Neural cell (in vitro differentiated cells): ENCODE data around the gene HERC2. TPM values are rescaled to one million over a fixed set of nuclear protein-coding genes. Genes with fewer than 3 reads are reported as not detected.

ENCODE experiments used
- H2AFZ ChIP-seq: fragments of 200-600, 300-800 bp; sonication (generic), shearing (Covaris generic); 2 replicates; pipeline ENCODE4 v1.6.0; 2014; ENCODE audit warnings: low read depth, mild to moderate bottlenecking, antibody characterized with exemption, low read length, moderate library complexity
- H3F3A ChIP-seq: fragments of 200-600 bp; shearing (Covaris generic); 2 replicates; pipeline ENCODE4 v1.6.1; 2016; ENCODE audit warnings: mild to moderate bottlenecking, moderate library complexity, mixed read lengths, antibody characterized with exemption, low read length; ENCODE audit not compliant: insufficient read depth, poor library complexity, severe bottlenecking
- H3K27ac ChIP-seq: fragments of 200-600, 300-800 bp; sonication (generic), shearing (Covaris generic); 2 replicates; pipeline ENCODE4 v1.5.1; 2014; ENCODE audit warnings: mild to moderate bottlenecking, low read length, moderate library complexity
- H3K27me3 ChIP-seq: fragments of 300-800, 200-600 bp; sonication (generic), shearing (Covaris generic); 2 replicates; pipeline ENCODE4 v1.6.0; 2014; ENCODE audit warnings: mild to moderate bottlenecking, low read depth, low read length, moderate library complexity; ENCODE audit not compliant: insufficient read depth
- H3K36me3 ChIP-seq: fragments of 300-800, 200-600 bp; sonication (generic), shearing (Covaris generic); 2 replicates; pipeline ENCODE4 v1.5.1; 2014; ENCODE audit warnings: mild to moderate bottlenecking, antibody characterized with exemption, low read length, moderate library complexity; ENCODE audit not compliant: insufficient read depth
- H3K4me2 ChIP-seq: fragments of 300-800, 200-600 bp; sonication (generic), shearing (Covaris generic); 2 replicates; pipeline ENCODE4 v1.6.0; 2014; ENCODE audit warnings: mild to moderate bottlenecking, low read length
- H3K4me3 ChIP-seq: fragments of 300-800, 200-600 bp; sonication (generic), shearing (Covaris generic); 2 replicates; pipeline ENCODE4 v1.5.1; 2014; ENCODE audit warnings: mild to moderate bottlenecking, low read length, moderate library complexity
- H3K79me2 ChIP-seq: fragments of 200-600 bp; shearing (Covaris generic); replicated peaks from 2 replicates; pipeline ENCODE4 v1.6.0; 2014; ENCODE audit warnings: mild to moderate bottlenecking, low read length, moderate library complexity; ENCODE audit not compliant: insufficient read depth
- H3K9ac ChIP-seq: fragments of 300-800, 200-600 bp; sonication (generic), shearing (Covaris generic); 2 replicates; pipeline ENCODE4 v1.6.1; 2016; ENCODE audit warnings: mild to moderate bottlenecking, low read length, mixed read lengths
- H3K9me2 ChIP-seq: fragments of 200-600 bp; shearing (Covaris generic); 2 replicates; pipeline ENCODE4 v1.6.1; 2016; ENCODE audit warnings: mild to moderate bottlenecking, low read length, mixed read lengths; ENCODE audit not compliant: insufficient read depth
- H3K9me3 ChIP-seq: fragments of 200-600, 300-800 bp; sonication (generic), shearing (Covaris generic); 2 replicates; pipeline ENCODE4 v1.6.1; 2016; ENCODE audit warnings: mild to moderate bottlenecking, mixed run types, low read length, moderate library complexity, mixed read lengths
- H4K20me1 ChIP-seq: fragments of 200-600 bp; shearing (Covaris generic); 2 replicates; pipeline ENCODE4 v1.6.1; 2016; ENCODE audit warnings: mild to moderate bottlenecking, mixed run types; ENCODE audit not compliant: insufficient read depth
- CTCF ChIP-seq: fragments of 450-650 bp; IDR thresholded peaks from 2 replicates; pipeline ENCODE4 v1.5.1; 2014; ENCODE audit warnings: antibody characterized with exemption, mild to moderate bottlenecking, moderate library complexity; ENCODE audit not compliant: poor library complexity, severe bottlenecking
- EP300 ChIP-seq: fragments of 450-650 bp; conservative IDR thresholded peaks from 2 replicates; pipeline ENCODE4 v1.6.1; 2014; ENCODE audit warnings: antibody characterized with exemption, mild to moderate bottlenecking, moderate library complexity; ENCODE audit not compliant: poor library complexity, severe bottlenecking
- EZH2 ChIP-seq: fragments of 200-600, 300-800 bp; shearing (Covaris generic), sonication (generic); IDR thresholded peaks from 2 replicates; pipeline ENCODE4 v1.6.1; 2014; ENCODE audit warnings: antibody characterized with exemption, low read length, borderline replicate concordance, mild to moderate bottlenecking; ENCODE audit not compliant: insufficient read depth, poor library complexity, severe bottlenecking
- MXI1 ChIP-seq: fragments of 450-650 bp; conservative IDR thresholded peaks from 2 replicates; pipeline ENCODE4 v1.6.1; 2014; ENCODE audit warnings: antibody characterized with exemption, mild to moderate bottlenecking; ENCODE audit not compliant: poor library complexity, severe bottlenecking
- POLR2AphosphoS5 ChIP-seq: IDR thresholded peaks from 2 replicates; pipeline ENCODE4 v1.6.1; 2012
- RAD21 ChIP-seq: fragments of 450-650 bp; conservative IDR thresholded peaks from 2 replicates; pipeline ENCODE4 v1.6.1; 2014; ENCODE audit warnings: antibody characterized with exemption, mild to moderate bottlenecking, moderate library complexity
- SMC3 ChIP-seq: fragments of 450-650 bp; conservative IDR thresholded peaks from 2 replicates; pipeline ENCODE4 v1.6.1; 2014; ENCODE audit warnings: antibody characterized with exemption, mild to moderate bottlenecking, moderate library complexity; ENCODE audit not compliant: poor library complexity
- TAF1 ChIP-seq: IDR thresholded peaks from 2 replicates; pipeline ENCODE4 v1.6.1; 2012; ENCODE audit warnings: low read depth
- polyA plus RNA-seq: library from polyadenylated mRNA; depleted of rRNA; stranded (reverse); fragments of >200 nt; gene quantifications from 2 replicates; pipeline ENCODE4 v1.2.3, GENCODE V29; 2014
- TF ChIP-seq, protein P1 (sequence below): IDR thresholded peaks from 2 replicates; pipeline ENCODE4 v1.6.1; 2012; ENCODE audit warnings: borderline replicate concordance

HERC2 gene
- polyA plus RNA-seq, 1 donor from 2014 or later = 47.3 TPM

DNA sequence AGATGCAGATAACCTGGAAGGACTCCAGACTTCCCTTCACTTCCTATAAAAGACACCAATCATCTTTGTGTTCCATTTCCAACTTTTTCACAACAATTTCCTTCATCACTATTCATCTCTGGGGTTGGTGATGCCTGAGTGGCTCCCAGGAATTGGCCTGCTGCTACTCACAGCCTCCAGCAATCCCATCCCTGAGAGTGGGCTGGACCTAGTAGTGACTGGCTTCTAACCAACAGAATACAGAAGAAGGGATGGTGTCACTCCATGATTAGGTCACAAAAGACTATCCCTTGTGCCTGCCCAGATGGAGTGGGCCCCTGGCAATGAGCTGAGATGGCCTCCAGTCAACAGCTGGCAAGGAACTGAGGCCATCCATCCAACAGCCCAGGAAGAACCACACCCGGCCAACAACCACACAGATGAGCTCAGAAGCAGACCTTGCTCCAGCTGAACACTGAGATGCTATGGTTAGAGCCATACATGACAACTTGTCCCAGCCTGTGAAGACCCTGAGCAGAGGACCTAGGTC, 243.7 kb downstream of the HERC2 start:
- H2AFZ ChIP-seq = no peak overlapping the region
- no peaks in the 10 kb centered on the region for H3K36me3 ChIP-seq
- no peak overlapping the region for H3K4me2 ChIP-seq
- H3K9ac ChIP-seq = no peak overlapping the region
- H3F3A ChIP-seq = no peaks in the 10 kb centered on the region
- H3K27me3 ChIP-seq = no peaks in the 10 kb centered on the region
- H3K27ac ChIP-seq = no peak overlapping the region
- no peaks in the 10 kb centered on the region for H3K79me2 ChIP-seq
- no peaks in the 10 kb centered on the region for H4K20me1 ChIP-seq
- no peak overlapping the region for H3K4me3 ChIP-seq
- TF ChIP-seq, protein P1, sequence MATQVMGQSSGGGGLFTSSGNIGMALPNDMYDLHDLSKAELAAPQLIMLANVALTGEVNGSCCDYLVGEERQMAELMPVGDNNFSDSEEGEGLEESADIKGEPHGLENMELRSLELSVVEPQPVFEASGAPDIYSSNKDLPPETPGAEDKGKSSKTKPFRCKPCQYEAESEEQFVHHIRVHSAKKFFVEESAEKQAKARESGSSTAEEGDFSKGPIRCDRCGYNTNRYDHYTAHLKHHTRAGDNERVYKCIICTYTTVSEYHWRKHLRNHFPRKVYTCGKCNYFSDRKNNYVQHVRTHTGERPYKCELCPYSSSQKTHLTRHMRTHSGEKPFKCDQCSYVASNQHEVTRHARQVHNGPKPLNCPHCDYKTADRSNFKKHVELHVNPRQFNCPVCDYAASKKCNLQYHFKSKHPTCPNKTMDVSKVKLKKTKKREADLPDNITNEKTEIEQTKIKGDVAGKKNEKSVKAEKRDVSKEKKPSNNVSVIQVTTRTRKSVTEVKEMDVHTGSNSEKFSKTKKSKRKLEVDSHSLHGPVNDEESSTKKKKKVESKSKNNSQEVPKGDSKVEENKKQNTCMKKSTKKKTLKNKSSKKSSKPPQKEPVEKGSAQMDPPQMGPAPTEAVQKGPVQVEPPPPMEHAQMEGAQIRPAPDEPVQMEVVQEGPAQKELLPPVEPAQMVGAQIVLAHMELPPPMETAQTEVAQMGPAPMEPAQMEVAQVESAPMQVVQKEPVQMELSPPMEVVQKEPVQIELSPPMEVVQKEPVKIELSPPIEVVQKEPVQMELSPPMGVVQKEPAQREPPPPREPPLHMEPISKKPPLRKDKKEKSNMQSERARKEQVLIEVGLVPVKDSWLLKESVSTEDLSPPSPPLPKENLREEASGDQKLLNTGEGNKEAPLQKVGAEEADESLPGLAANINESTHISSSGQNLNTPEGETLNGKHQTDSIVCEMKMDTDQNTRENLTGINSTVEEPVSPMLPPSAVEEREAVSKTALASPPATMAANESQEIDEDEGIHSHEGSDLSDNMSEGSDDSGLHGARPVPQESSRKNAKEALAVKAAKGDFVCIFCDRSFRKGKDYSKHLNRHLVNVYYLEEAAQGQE = no peak
- TF ChIP-seq SMC3 = no peak
- no peak for TF ChIP-seq MXI1
- TF ChIP-seq RAD21 = no peak
- TF ChIP-seq EP300 = no peak
- no peak for TF ChIP-seq TAF1
- no peak for TF ChIP-seq CTCF
- no peak for TF ChIP-seq EZH2
- no peak for TF ChIP-seq POLR2AphosphoS5
- no peaks in the 10 kb centered on the region for H3K9me3 ChIP-seq
- H3K9me2 ChIP-seq = no peaks in the 10 kb centered on the region

- TF ChIP-seq EP300 (no peak), EZH2 (no peak), CTCF (no peak)
- H3K9ac ChIP-seq = no peak overlapping the region
- no peaks in the 10 kb centered on the region for H3K27me3 ChIP-seq
- H4K20me1 ChIP-seq = no peaks in the 10 kb centered on the region
- H3K79me2 ChIP-seq = no peaks in the 10 kb centered on the region
- no peaks in the 10 kb centered on the region for H3F3A ChIP-seq
- no peak overlapping the region for H3K4me3 ChIP-seq
- no peaks in the 10 kb centered on the region for H3K9me3 ChIP-seq
- H2AFZ ChIP-seq = no peak overlapping the region
- no peak overlapping the region for H3K4me2 ChIP-seq
- no peak overlapping the region for H3K27ac ChIP-seq
- no peaks in the 10 kb centered on the region for H3K36me3 ChIP-seq
- no peaks in the 10 kb centered on the region for H3K9me2 ChIP-seq
Measured at GRCh38 chr15:28075573-28075972, 246.4 kb downstream of the HERC2 start.
